ENCODE data around the gene ZBTB11.
A peak's percentile ranks its signal among the peaks of the same experiment; 100 is the strongest.

Gene ZBTB11

GRCh38 chr3:101676765-101677435 lies at the start of gene ZBTB11 (continued):
- TF ChIP-seq ZBTB11 (tag by site-specific recombination; conservative IDR thresholded peaks at IDR 0.05; ENCODE audit: low read depth) (peak; percentile 98), SCRT1 (tag by site-specific recombination; IDR thresholded peaks at IDR 0.05; ENCODE audit: borderline replicate concordance) (no peak), PRDM10 (tag by site-specific recombination; IDR thresholded peaks at IDR 0.05) (peak; percentile 61; the same call in 1 of the 2 replicates), OSR2 (tag by site-specific recombination; IDR thresholded peaks at IDR 0.05) (no peak), PRDM2 (tag by site-specific recombination; IDR thresholded peaks at IDR 0.05; ENCODE audit: borderline replicate concordance) (no peak), ZNF549 (tag by site-specific recombination; IDR thresholded peaks at IDR 0.05) (no peak), ZNF112 (tag by site-specific recombination; IDR thresholded peaks at IDR 0.05) (no peak), ZNF302 (tag by site-specific recombination; IDR thresholded peaks at IDR 0.05; ENCODE audit: low read depth) (no peak), ZNF248 (tag by site-specific recombination; IDR thresholded peaks at IDR 0.05) (no peak), OVOL3 (tag by site-specific recombination; IDR thresholded peaks at IDR 0.05) (no peak), ZNF585B (tag by site-specific recombination; IDR thresholded peaks at IDR 0.05) (no peak), ZNF501 (tag by site-specific recombination; IDR thresholded peaks at IDR 0.05) (0 out of 2 replicates have a peak, but pooled peaks have one; percentile 13), ZNF514 (tag by site-specific recombination; IDR thresholded peaks at IDR 0.05) (no peak), ZFP41 (tag by site-specific recombination; IDR thresholded peaks at IDR 0.05; ENCODE audit: borderline replicate concordance) (no peak), BCL11A (tag by site-specific recombination; IDR thresholded peaks at IDR 0.05; ENCODE audit: low read depth) (no peak), ZXDB (tag by site-specific recombination; IDR thresholded peaks at IDR 0.05) (no peak; the same call in none of the 2 replicates), ZBTB20 (tag by site-specific recombination; IDR thresholded peaks at IDR 0.05) (peak; percentile 10; the same call in 1 of the 2 replicates), ZBTB17 (tag by site-specific recombination; IDR thresholded peaks at IDR 0.05) (peak; percentile 85), GLI4 (tag by site-specific recombination; IDR thresholded peaks at IDR 0.05) (no peak), ZBTB7A (tag by site-specific recombination; IDR thresholded peaks at IDR 0.05; ENCODE audit: low read depth) (no peak), ZNF677 (tag by site-specific recombination; IDR thresholded peaks at IDR 0.05) (no peak), ZNF350 (tag by site-specific recombination; IDR thresholded peaks at IDR 0.05) (no peak), KLF1 (tag by site-specific recombination; IDR thresholded peaks at IDR 0.05) (no peak), KLF16 (tag by site-specific recombination; IDR thresholded peaks at IDR 0.05) (peak; percentile 79), ZEB2 (tag by site-specific recombination; IDR thresholded peaks at IDR 0.05) (peak; percentile 37; the same call in 1 of the 2 replicates), ZNF610 (tag by site-specific recombination; IDR thresholded peaks at IDR 0.05; ENCODE audit: borderline replicate concordance) (no peak), ZNF596 (tag by site-specific recombination; IDR thresholded peaks at IDR 0.05) (no peak)

Data from HEK293 (cell line).